ENCODE results near the gene CBLN3. TPM values are rescaled to one million over a fixed set of nuclear protein-coding genes. Genes with fewer than 3 reads are reported as not detected.

The CBLN3 gene
- total RNA-seq, 2 donors from 2014 or later, result 0.33 to 4.9 TPM

DNA sequence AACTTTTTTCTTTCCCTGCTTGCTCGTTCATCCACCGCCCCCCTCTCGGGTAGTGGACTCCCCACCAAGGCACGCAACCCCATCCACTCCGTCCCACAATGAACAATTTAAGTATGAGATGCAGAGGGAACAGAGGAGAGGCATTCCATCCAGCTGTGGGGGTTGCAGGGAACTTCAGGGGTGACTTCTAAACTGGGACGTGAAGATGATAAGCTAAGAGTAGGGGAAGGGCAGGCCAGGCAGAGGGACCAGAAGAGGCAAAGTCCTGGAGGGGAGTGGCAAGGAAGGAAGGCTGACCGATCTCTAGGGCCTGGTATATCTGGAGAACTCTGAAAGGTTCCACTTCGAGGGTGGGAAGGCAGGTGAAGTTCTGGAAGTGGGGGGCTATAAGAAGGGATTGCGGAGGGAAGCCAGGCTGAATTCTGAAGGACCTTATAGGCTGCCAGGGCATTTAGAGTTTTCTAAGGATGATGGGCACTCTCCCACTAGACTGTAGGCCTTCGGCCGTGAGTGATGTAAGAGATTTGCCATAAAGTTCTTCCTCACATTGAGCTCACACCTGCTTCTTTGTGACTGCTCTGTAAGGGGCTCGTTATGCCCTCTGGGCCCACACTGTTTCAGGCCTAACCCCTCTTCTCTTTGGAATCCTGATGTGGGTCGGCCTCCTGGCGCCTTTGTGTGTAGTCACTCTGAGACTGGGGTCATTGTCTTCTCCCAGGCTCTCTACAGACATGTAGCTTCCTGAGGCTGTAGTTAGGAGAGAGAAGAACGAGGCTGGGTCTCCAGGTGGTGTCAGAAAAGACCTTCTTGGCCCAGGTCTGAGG lies 49.3 kb downstream of the CBLN3 start:
- ATAC-seq (no peak), DNase-seq (no peak)
- Histone ChIP-seq H3K27ac (peak overlapping the region in 1 of 4 donors; percentile 29), H3K4me3 (no peak overlapping the region), H3K4me1 (peaks cover 19% of the 10 kb centered on the region), H3K36me3 (replicated peaks in 1 of 2; ENCODE audit: insufficient read depth in 1 of 2, low read depth in 2 of 2) (no peaks in the 10 kb centered on the region), H3K9me3 (no peaks in the 10 kb centered on the region), H3K27me3 (no peaks in the 10 kb centered on the region)
- intact Hi-C loops (cut with DNase I), result no loop called here
- WGBS, 2 donors, result 77 to 78% methylated on average over 15 of the region's 15 CpGs
- TF ChIP-seq, protein P1, sequence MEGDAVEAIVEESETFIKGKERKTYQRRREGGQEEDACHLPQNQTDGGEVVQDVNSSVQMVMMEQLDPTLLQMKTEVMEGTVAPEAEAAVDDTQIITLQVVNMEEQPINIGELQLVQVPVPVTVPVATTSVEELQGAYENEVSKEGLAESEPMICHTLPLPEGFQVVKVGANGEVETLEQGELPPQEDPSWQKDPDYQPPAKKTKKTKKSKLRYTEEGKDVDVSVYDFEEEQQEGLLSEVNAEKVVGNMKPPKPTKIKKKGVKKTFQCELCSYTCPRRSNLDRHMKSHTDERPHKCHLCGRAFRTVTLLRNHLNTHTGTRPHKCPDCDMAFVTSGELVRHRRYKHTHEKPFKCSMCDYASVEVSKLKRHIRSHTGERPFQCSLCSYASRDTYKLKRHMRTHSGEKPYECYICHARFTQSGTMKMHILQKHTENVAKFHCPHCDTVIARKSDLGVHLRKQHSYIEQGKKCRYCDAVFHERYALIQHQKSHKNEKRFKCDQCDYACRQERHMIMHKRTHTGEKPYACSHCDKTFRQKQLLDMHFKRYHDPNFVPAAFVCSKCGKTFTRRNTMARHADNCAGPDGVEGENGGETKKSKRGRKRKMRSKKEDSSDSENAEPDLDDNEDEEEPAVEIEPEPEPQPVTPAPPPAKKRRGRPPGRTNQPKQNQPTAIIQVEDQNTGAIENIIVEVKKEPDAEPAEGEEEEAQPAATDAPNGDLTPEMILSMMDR (IDR thresholded peaks at IDR 0.05), result no peak
- TF ChIP-seq POLR2A (IDR thresholded peaks at IDR 0.05), result no peak

DNA sequence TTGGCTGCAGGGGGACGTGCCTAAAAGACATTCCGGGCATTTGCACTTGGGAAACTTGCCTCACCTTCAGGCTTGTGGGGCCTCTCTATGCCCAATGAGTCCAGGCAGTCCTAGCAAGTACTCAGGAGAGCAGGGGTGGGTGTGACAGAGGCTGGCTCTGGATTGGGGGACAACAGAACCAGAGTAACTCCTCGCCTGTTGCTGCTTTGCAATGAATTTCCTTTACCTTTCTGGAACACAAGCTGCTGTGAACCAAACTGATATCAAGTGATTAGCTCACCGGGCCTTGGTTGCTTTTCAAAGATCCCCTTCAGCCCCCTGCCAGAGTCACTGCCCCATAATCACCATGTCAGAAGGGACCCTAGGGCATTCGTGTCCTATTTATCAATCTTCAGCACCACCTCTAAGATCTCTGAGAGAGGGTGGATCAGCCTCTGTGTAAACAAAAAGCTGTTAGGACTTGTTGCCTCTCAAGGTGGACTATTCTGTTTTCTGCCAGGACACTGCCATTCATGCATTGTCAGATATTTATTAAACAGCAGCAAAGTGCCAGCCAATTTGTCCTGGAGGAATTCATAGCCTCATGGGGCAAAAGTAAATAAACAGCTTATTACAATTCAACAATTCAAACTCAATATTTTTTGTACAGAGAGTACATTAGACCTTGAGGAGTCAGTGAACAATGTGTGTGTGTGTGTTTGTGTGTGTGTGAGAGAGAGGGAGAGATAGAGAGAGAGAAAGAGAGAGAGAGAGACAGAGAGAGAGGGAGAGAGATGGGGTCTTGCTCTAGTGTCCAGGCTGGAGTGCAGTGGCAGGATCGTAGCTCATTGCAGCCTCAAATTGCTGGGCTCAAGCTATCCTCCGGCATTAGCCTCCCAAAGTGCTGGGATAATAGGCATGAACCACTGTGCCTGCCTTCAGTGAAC lies 50.2 kb downstream of the CBLN3 start:
- Histone ChIP-seq H3K27ac (peak overlapping the region; percentile 18 to 50 (median 30)), H3K4me1 (peaks cover 19% of the 10 kb centered on the region), H3K27me3 (no peaks in the 10 kb centered on the region), H3K4me3 (no peak overlapping the region), H3K36me3 (replicated peaks in 1 of 2; ENCODE audit: insufficient read depth in 1 of 2, low read depth in 2 of 2) (no peaks in the 10 kb centered on the region), H3K9me3 (no peaks in the 10 kb centered on the region)
- no peak for TF ChIP-seq POLR2A (IDR thresholded peaks at IDR 0.05)
- TF ChIP-seq, protein P1 (IDR thresholded peaks at IDR 0.05), result no peak
- DNase-seq, result no peak
- WGBS, 2 donors, result 62 to 67% methylated on average over 7 of the region's 7 CpGs
- intact Hi-C loops (cut with DNase I), result no loop called here
- peak; percentile 32 for ATAC-seq

- TF ChIP-seq, protein P1 (IDR thresholded peaks at IDR 0.05), result no peak
- TF ChIP-seq POLR2A (IDR thresholded peaks at IDR 0.05), result no peak
- no peak overlapping the region for H3K4me3 ChIP-seq
- peak overlapping the region in 3 of 4 donors; percentile 18 to 50 (median 29) for H3K27ac ChIP-seq
- WGBS, 2 donors, result 78 to 91% methylated on average over 3 of the region's 3 CpGs
- no peaks in the 10 kb centered on the region for H3K9me3 ChIP-seq
- H3K27me3 ChIP-seq, result no peaks in the 10 kb centered on the region
- H3K4me1 ChIP-seq, result peaks cover 19% of the 10 kb centered on the region
- H3K36me3 ChIP-seq (replicated peaks in 1 of 2; ENCODE audit: insufficient read depth in 1 of 2, low read depth in 2 of 2), result no peaks in the 10 kb centered on the region
- ATAC-seq, result no peak
- intact Hi-C loops (cut with DNase I), result no loop called here
- DNase-seq, result no peak
These were observed 51.1 kb downstream of the CBLN3 start for GRCh38 chr14:24378327-24378726.

DNA sequence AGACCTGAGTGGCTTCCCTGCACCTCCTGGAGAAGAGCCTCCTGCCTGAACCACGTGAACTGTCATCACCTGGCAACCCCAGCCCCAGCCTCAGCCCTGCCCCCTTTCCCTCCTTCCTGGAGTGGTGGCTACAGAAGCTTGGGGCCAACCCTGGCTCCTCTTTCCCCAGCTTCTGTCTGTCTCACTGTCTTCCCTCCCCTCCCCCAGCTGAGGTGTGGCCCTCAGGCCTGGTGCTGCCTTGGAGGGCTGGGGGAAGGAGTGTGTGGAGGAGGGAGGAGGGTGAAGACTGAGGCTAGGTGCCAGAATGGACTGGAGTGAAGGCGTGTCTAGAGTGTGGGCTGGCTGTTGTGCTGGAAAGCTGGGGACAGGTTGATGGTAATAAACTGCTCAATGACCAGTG lies 51.8 kb downstream of the CBLN3 start:
- peaks cover 19% of the 10 kb centered on the region for H3K4me1 ChIP-seq
- WGBS, 2 donors, result 71 to 91% methylated on average over 1 of the region's 2 CpGs
- ATAC-seq (no peak), DNase-seq (no peak)
- H3K9me3 ChIP-seq, result no peaks in the 10 kb centered on the region
- H3K4me3 ChIP-seq, result no peak overlapping the region
- intact Hi-C loops (cut with DNase I), result no loop called here
- H3K27ac ChIP-seq, result no peak overlapping the region
- no peaks in the 10 kb centered on the region for H3K27me3 ChIP-seq
- TF ChIP-seq, protein P1 (IDR thresholded peaks at IDR 0.05), result no peak
- no peak for TF ChIP-seq POLR2A (IDR thresholded peaks at IDR 0.05)
- H3K36me3 ChIP-seq (replicated peaks in 1 of 2; ENCODE audit: insufficient read depth in 1 of 2, low read depth in 2 of 2), result no peaks in the 10 kb centered on the region
